T-helper 2 cell treated with Interferon-gamma antibody and Interleukin-4, amounts not matched to agents 5 μg/mL and 100 μg/mL, for 36 hours (primary cell): Measurements from ENCODE around the gene PDE11A.

Experiments
- DNase-seq: peaks from one replicate; pipeline ENCODE4 v3.0.0; 2021; ENCODE audit warnings: low spot score
- H3K27ac Mint-ChIP-seq: one replicate; pipeline ENCODE4 v1.8.0; 2021; ENCODE audit warnings: mild to moderate bottlenecking, mixed read lengths
- H3K27me3 Mint-ChIP-seq: one replicate; pipeline ENCODE4 v1.8.0; 2021; ENCODE audit warnings: low read depth, mixed read lengths
- H3K36me3 Mint-ChIP-seq: one replicate; pipeline ENCODE4 v1.8.0; 2021; ENCODE audit warnings: low read depth, mixed read lengths
- H3K4me1 Mint-ChIP-seq: one replicate; pipeline ENCODE4 v1.8.0; 2021; ENCODE audit warnings: low read depth, mixed read lengths
- H3K4me3 Mint-ChIP-seq: one replicate; pipeline ENCODE4 v1.8.0; 2022; ENCODE audit warnings: mild to moderate bottlenecking, moderate library complexity, mixed read lengths
- H3K9me3 Mint-ChIP-seq: one replicate; pipeline ENCODE4 v1.8.0; 2021; ENCODE audit warnings: mixed read lengths

Gene PDE11A

GRCh38 chr2:177914247-177914646 lies 158.3 kb downstream of the PDE11A start:
- DNase-seq = no peak
- Mint-ChIP-seq H3K36me3 (no peaks in the 10 kb centered on the region), H3K4me1 (no peaks in the 10 kb centered on the region), H3K4me3 (no peak overlapping the region), H3K27ac (no peak overlapping the region), H3K9me3 (no peaks in the 10 kb centered on the region), H3K27me3 (no peaks in the 10 kb centered on the region)

GRCh38 chr2:177909962-177910361 lies 162.6 kb downstream of the PDE11A start:
- no peak overlapping the region for H3K4me3 Mint-ChIP-seq
- H3K4me1 Mint-ChIP-seq = peaks cover 12% of the 10 kb centered on the region
- DNase-seq = no peak
- H3K9me3 Mint-ChIP-seq = no peaks in the 10 kb centered on the region
- H3K27me3 Mint-ChIP-seq = peaks cover 2% of the 10 kb centered on the region
- H3K36me3 Mint-ChIP-seq = no peaks in the 10 kb centered on the region
- H3K27ac Mint-ChIP-seq = no peak overlapping the region

GRCh38 chr2:177908824-177909223 lies 163.8 kb downstream of the PDE11A start:
- no peak for DNase-seq
- Mint-ChIP-seq H3K4me3 (no peak overlapping the region), H3K27me3 (peaks cover 2% of the 10 kb centered on the region), H3K4me1 (peaks cover 12% of the 10 kb centered on the region), H3K9me3 (no peaks in the 10 kb centered on the region), H3K27ac (no peak overlapping the region), H3K36me3 (no peaks in the 10 kb centered on the region)

- Mint-ChIP-seq H3K27me3 (peaks cover 2% of the 10 kb centered on the region), H3K27ac (no peak overlapping the region)
- no peak for DNase-seq
Observed at GRCh38 chr2:177908182-177908581, 164.4 kb downstream of the PDE11A start.

GRCh38 chr2:177906041-177906718 lies 166.4 kb downstream of the PDE11A start:
- peaks cover 12% of the 10 kb centered on the region for H3K4me1 Mint-ChIP-seq
- DNase-seq = peak; percentile 54

More at GRCh38 chr2:177908182-177908581, 164.4 kb downstream of the PDE11A start:
- no peak overlapping the region for H3K4me3 Mint-ChIP-seq
- H3K4me1 Mint-ChIP-seq = peaks cover 12% of the 10 kb centered on the region
- no peaks in the 10 kb centered on the region for H3K9me3 Mint-ChIP-seq
- no peaks in the 10 kb centered on the region for H3K36me3 Mint-ChIP-seq

GRCh38 chr2:177905640-177906039 lies 166.9 kb downstream of the PDE11A start:
- H3K27ac Mint-ChIP-seq = no peak overlapping the region
- DNase-seq = no peak
- H3K9me3 Mint-ChIP-seq = no peaks in the 10 kb centered on the region
- peaks cover 12% of the 10 kb centered on the region for H3K4me1 Mint-ChIP-seq
- no peak overlapping the region for H3K4me3 Mint-ChIP-seq
- peaks cover 2% of the 10 kb centered on the region for H3K27me3 Mint-ChIP-seq
- no peaks in the 10 kb centered on the region for H3K36me3 Mint-ChIP-seq

More at GRCh38 chr2:177906041-177906718, 166.4 kb downstream of the PDE11A start:
- H3K27ac Mint-ChIP-seq = no peak overlapping the region
- H3K27me3 Mint-ChIP-seq = peaks cover 2% of the 10 kb centered on the region
- no peak overlapping the region for H3K4me3 Mint-ChIP-seq
- no peaks in the 10 kb centered on the region for H3K36me3 Mint-ChIP-seq
- H3K9me3 Mint-ChIP-seq = no peaks in the 10 kb centered on the region

GRCh38 chr2:177902395-177903163 lies 170.0 kb downstream of the PDE11A start:
- H3K36me3 Mint-ChIP-seq = no peaks in the 10 kb centered on the region
- H3K4me3 Mint-ChIP-seq = no peak overlapping the region
- no peak overlapping the region for H3K27ac Mint-ChIP-seq
- H3K4me1 Mint-ChIP-seq = peaks cover 6% of the 10 kb centered on the region
- peaks cover 2% of the 10 kb centered on the region for H3K27me3 Mint-ChIP-seq
- DNase-seq = no peak
- no peaks in the 10 kb centered on the region for H3K9me3 Mint-ChIP-seq

GRCh38 chr2:177900082-177900481 lies 172.5 kb downstream of the PDE11A start:
- Mint-ChIP-seq H3K36me3 (no peaks in the 10 kb centered on the region), H3K27ac (no peak overlapping the region), H3K4me1 (no peaks in the 10 kb centered on the region), H3K27me3 (no peaks in the 10 kb centered on the region), H3K4me3 (no peak overlapping the region), H3K9me3 (no peaks in the 10 kb centered on the region)
- no peak for DNase-seq

GRCh38 chr2:177897278-177897677 lies 175.3 kb downstream of the PDE11A start:
- H3K4me1 Mint-ChIP-seq = no peaks in the 10 kb centered on the region
- H3K4me3 Mint-ChIP-seq = no peak overlapping the region
- no peaks in the 10 kb centered on the region for H3K27me3 Mint-ChIP-seq
- no peaks in the 10 kb centered on the region for H3K36me3 Mint-ChIP-seq
- no peak for DNase-seq
- H3K27ac Mint-ChIP-seq = no peak overlapping the region
- no peaks in the 10 kb centered on the region for H3K9me3 Mint-ChIP-seq

- H3K4me1 Mint-ChIP-seq = no peaks in the 10 kb centered on the region
Observed at GRCh38 chr2:177896587-177896986, 176.0 kb downstream of the PDE11A start.

GRCh38 chr2:177894546-177894945 lies 178.0 kb downstream of the PDE11A start:
- Mint-ChIP-seq H3K27me3 (no peaks in the 10 kb centered on the region), H3K36me3 (no peaks in the 10 kb centered on the region), H3K4me1 (no peaks in the 10 kb centered on the region), H3K9me3 (no peaks in the 10 kb centered on the region), H3K27ac (no peak overlapping the region), H3K4me3 (no peak overlapping the region)
- DNase-seq = no peak

More at GRCh38 chr2:177896587-177896986, 176.0 kb downstream of the PDE11A start:
- Mint-ChIP-seq H3K9me3 (no peaks in the 10 kb centered on the region), H3K4me3 (no peak overlapping the region), H3K36me3 (no peaks in the 10 kb centered on the region), H3K27ac (no peak overlapping the region), H3K27me3 (no peaks in the 10 kb centered on the region)
- no peak for DNase-seq

GRCh38 chr2:177893880-177894279 lies 178.7 kb downstream of the PDE11A start:
- Mint-ChIP-seq H3K27me3 (no peaks in the 10 kb centered on the region), H3K27ac (no peak overlapping the region), H3K9me3 (no peaks in the 10 kb centered on the region), H3K36me3 (no peaks in the 10 kb centered on the region), H3K4me1 (no peaks in the 10 kb centered on the region), H3K4me3 (no peak overlapping the region)
- DNase-seq = no peak

GRCh38 chr2:177891533-177891932 lies 181.0 kb downstream of the PDE11A start:
- no peaks in the 10 kb centered on the region for H3K36me3 Mint-ChIP-seq
- no peak overlapping the region for H3K4me3 Mint-ChIP-seq
- H3K27ac Mint-ChIP-seq = no peak overlapping the region
- H3K27me3 Mint-ChIP-seq = no peaks in the 10 kb centered on the region
- no peaks in the 10 kb centered on the region for H3K4me1 Mint-ChIP-seq
- no peaks in the 10 kb centered on the region for H3K9me3 Mint-ChIP-seq
- no peak for DNase-seq

- Mint-ChIP-seq H3K9me3 (no peaks in the 10 kb centered on the region), H3K4me3 (no peak overlapping the region), H3K36me3 (no peaks in the 10 kb centered on the region), H3K27ac (no peak overlapping the region), H3K4me1 (no peaks in the 10 kb centered on the region), H3K27me3 (peaks cover 6% of the 10 kb centered on the region)
- DNase-seq = no peak
Observed at GRCh38 chr2:177889818-177890460, 182.6 kb downstream of the PDE11A start.
